Activated B cell treated with CpG ODN at 0.5 μM for 24 hours (primary cell): ENCODE results near the gene STUB1. TPM values are rescaled to one million over a fixed set of nuclear protein-coding genes. Genes with fewer than 3 reads are reported as not detected.

Experiments
- ATAC-seq: fragments of 200-7000 bp; cut with Tn5 transposase; one replicate; pipeline ENCODE4 v1.10.0; 2021; ENCODE audit warnings: low read depth, mild to moderate bottlenecking, moderate library complexity
- CTCF ChIA-PET: fragments of 350-600 bp; sonication (Branson Sonifier 250); formaldehyde crosslinking; loops from one replicate; lab custom pipeline; 2021; ENCODE audit warnings: antibody characterized with exemption; lab: Charles Lee
- POLR2A ChIA-PET: fragments of 350-600 bp; sonication (Branson Sonifier 250); formaldehyde crosslinking; loops from one replicate; lab custom pipeline; 2021; ENCODE audit warnings: antibody characterized with exemption; lab: Charles Lee
- DNase-seq: peaks from one replicate; pipeline ENCODE4 v3.0.0; 2022
- H3K27ac Mint-ChIP-seq: one replicate; pipeline ENCODE4 v1.8.0; 2020; ENCODE audit warnings: mixed read lengths
- H3K27me3 Mint-ChIP-seq: one replicate; pipeline ENCODE4 v1.8.0; 2021; ENCODE audit warnings: mixed read lengths
- H3K36me3 Mint-ChIP-seq: one replicate; pipeline ENCODE4 v1.8.0; 2021; ENCODE audit warnings: low read depth, mixed read lengths
- H3K4me1 Mint-ChIP-seq: one replicate; pipeline ENCODE4 v1.8.0; 2021; ENCODE audit warnings: mixed read lengths
- H3K4me3 Mint-ChIP-seq: one replicate; pipeline ENCODE4 v1.8.0; 2020; ENCODE audit warnings: mild to moderate bottlenecking, mixed read lengths
- H3K9me3 Mint-ChIP-seq: one replicate; pipeline ENCODE4 v1.8.0; 2020; ENCODE audit warnings: mixed read lengths
- CTCF ChIP-seq: fragments of 200-600 bp; IDR thresholded peaks from one replicate; pipeline ENCODE4 v1.8.0; 2022; ENCODE audit warnings: antibody characterized with exemption, mild to moderate bottlenecking
- intact Hi-C: fragments of 100-400 bp; cut with micrococcal nuclease; formaldehyde crosslinking; loops from one replicate; pipeline ENCODE4 v1.15.1; 2024
- total RNA-seq: library from RNA; stranded (reverse); gene quantifications from 2 replicates; pipeline ENCODE4 v1.2.3, GENCODE V29; 2022

Gene STUB1
- total RNA-seq, 1 donor from 2014 or later, result 81.2 TPM

GRCh38 chr16:633336-634050, 46.7 kb upstream of the STUB1 start:
- intact Hi-C loops, result no loop called here
- ChIA-PET CTCF (no interaction called here), POLR2A (no interaction called here)
- Mint-ChIP-seq H3K27me3 (no peaks in the 10 kb centered on the region), H3K36me3 (peaks cover 11% of the 10 kb centered on the region), H3K27ac (no peak overlapping the region), H3K9me3 (no peaks in the 10 kb centered on the region), H3K4me3 (no peak overlapping the region), H3K4me1 (peaks cover 17% of the 10 kb centered on the region)
- ATAC-seq, result no peak
- TF ChIP-seq CTCF, result no peak
- no peak for DNase-seq

DNA sequence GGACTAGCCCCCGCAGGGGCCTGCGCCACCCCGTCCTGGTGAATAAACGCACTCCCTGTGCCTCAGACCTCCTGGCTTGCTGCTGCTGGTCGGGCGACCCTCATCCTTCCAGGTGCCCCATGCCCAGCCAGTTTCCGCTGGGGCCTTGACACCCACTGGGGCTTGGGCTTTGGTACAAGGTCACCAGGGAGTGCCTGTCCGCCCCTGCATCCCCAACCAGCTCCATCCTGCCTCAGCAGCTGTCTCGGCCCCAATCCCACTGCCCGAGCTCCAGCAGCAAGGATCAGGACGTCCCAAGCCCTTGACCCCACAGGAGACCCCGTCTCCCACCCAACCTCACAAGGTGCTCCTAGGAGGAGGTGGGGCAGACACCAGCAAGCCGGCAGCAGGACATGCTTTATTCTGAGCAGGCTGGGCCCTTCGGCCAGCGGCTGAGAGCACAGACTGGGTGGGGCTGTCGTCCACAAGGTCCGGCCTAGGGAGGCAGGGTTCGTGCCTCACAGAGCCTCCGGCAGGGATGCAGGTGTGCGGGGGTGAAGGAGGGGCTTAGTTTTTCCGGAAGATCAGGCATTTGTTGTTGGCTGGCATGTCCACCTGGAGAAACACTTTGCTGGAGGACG, 46.0 kb upstream of the STUB1 start:
- Mint-ChIP-seq H3K4me3 (peak overlapping the region; percentile 56), H3K36me3 (peaks cover 6% of the 10 kb centered on the region), H3K27me3 (no peaks in the 10 kb centered on the region), H3K4me1 (peaks cover 21% of the 10 kb centered on the region), H3K27ac (no peak overlapping the region), H3K9me3 (no peaks in the 10 kb centered on the region)
- intact Hi-C loops, result no loop called here
- ChIA-PET CTCF (no interaction called here), POLR2A (no interaction called here)
- ATAC-seq (no peak), DNase-seq (no peak)
- TF ChIP-seq CTCF, result no peak

DNA sequence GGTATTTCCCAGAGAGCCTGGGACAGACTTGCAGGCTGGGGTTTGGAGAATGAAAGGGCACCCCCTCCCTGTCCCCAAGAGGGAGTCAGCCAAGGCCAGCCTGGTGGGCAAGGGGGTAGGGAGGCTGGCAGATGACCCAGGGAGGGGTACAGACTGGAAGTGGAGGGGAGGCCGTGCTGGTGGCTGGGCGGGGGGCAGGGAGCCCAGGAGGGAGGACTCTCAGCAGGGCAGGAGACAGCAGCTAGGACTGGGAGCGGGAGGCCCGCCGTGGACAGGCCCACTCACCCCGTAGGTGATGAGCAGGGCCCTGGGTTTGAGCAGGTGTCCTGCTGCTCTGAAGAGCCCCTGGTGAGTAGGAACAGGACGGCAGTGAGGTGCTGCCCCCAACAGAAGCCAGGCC, 45.2 kb upstream of the STUB1 start:
- no peaks in the 10 kb centered on the region for H3K27me3 Mint-ChIP-seq
- ChIA-PET POLR2A (no interaction called here), CTCF (no interaction called here)
- ATAC-seq (no peak), DNase-seq (no peak)
- H3K9me3 Mint-ChIP-seq, result no peaks in the 10 kb centered on the region
- no peak overlapping the region for H3K27ac Mint-ChIP-seq
- peak overlapping the region; percentile 70 for H3K4me3 Mint-ChIP-seq
- no peak for TF ChIP-seq CTCF
- peaks cover 27% of the 10 kb centered on the region for H3K4me1 Mint-ChIP-seq
- intact Hi-C loops, result no loop called here
- peaks cover 6% of the 10 kb centered on the region for H3K36me3 Mint-ChIP-seq

DNA sequence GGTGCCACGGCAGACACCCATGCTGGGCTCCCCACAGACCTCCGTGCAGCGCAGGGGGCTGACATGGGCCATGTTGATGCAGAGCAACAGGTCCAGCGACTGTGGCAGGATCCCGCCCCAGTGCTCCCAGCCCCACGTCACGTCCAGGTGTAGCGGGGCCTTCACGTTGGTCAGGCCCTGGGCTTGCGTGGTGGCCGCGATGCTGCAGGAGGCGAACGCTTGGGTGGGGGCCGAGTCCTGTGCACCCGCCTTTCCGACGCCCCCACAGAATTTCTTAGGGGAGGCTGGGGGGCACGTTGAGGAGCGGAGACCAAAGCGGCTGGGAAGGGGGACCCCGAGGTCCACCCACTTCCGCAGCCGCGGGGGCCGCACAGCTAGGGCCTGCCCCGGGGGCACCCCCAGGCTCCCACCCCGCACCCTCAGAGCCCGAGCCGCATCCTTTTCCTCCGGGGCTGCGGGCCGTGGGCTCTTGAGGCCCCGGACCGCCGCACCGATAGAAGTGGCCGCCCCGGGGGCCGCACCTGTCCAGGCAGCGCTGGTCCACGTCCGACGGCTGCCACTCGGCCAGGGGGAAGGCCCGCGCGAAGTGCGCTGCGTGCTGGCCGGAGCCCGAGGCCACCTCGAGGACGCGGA, 44.5 kb upstream of the STUB1 start:
- ATAC-seq, result no peak
- H3K27ac Mint-ChIP-seq, result no peak overlapping the region
- peak overlapping the region; percentile 95 for H3K4me3 Mint-ChIP-seq

More for the DNA sequence above, 44.5 kb upstream of the STUB1 start:
- POLR2A ChIA-PET, result interaction anchor here (0.7 to 2.0 kb wide), 13 partner anchors 12 to 1520 kb away, joined by 3 to 14 read pairs (median 4); partner anchors contain the start of genes CAPN15, NHLRC4, PGAP6 and PIGQ
- no peak for DNase-seq
- peaks cover 6% of the 10 kb centered on the region for H3K36me3 Mint-ChIP-seq
- TF ChIP-seq CTCF, result no peak
- H3K4me1 Mint-ChIP-seq, result peaks cover 30% of the 10 kb centered on the region
- no peaks in the 10 kb centered on the region for H3K27me3 Mint-ChIP-seq
- H3K9me3 Mint-ChIP-seq, result no peaks in the 10 kb centered on the region
- intact Hi-C loops, result loop anchor here (1.0 to 2.0 kb wide), 9 partner anchors 14 to 234 kb away; partner anchors contain the start of genes CAPN15, DECR2, JMJD8 and PIGQ
- CTCF ChIA-PET, result interaction anchor here (1.2 kb wide), 1 partner anchor 56 kb away, joined by 3 read pairs; no protein-coding TSS in a partner anchor
